Measurements from ENCODE around the gene EFHD1.
"Not testable (repeated sequence)": the region's sequence is repeated elsewhere in the genome, so short reads cannot be mapped to it uniquely, and the experiment has no call there.

Gene EFHD1

DNA sequence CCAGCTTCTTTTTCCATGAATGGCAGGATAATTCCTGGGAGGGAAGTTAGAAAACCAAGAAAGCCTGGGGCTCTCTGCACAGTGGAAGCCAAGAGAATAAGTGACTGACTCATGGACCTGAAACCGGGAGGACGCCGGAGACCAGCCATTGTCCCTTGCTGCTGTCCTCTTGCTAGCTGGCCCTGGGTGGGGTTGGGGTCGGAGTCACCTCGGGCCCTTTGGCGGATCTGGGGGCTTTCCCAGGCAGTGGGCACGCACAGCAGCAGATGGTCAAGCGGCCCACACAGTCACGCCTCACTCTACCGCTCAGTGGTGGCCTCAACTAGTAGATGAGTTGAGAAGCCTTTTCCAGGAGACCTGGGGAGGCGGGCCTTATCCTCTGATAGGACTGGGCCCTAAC is 15.6 kb downstream of the EFHD1 start:
- no peak for DNase-seq (ENCODE audit: low read depth in 2 of 2)

DNA sequence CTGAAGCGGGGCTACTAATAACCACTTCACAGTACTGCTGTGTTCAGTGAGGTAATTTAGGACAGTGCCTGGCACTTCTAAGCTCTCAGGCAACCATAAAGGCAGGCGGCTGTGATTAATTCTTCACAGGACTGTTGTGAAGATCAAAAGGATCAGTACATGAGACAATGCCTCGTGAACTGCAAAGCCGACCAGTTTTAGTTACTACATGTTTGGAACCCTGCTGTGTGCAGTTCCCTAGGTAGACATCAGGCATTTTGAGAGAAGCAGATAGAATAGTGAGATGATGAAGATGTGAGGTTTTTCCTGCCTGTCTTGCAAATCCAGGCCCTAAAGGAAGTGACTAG is 19.1 kb downstream of the EFHD1 start:
- DNase-seq (ENCODE audit: low read depth in 2 of 2): no peak

DNA sequence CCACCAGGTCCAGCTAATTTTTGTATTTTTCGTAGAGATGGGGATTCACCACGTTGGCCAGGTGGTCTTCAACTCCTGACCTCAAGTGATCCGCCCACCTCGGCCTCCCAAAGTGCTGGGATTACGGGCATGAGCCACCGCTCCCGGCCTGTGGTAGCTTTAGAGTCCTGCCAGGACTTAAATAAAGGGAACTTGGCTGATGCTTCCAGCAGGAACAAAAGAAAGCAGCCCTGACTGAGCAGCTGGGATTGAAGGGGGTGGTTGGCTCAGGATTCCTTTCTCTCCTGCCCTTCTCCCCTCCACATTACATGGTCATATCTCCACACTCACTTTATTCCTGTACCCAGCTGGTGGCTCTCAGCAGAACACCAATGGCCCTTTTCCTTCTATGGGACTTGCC is 20.0 kb downstream of the EFHD1 start:
- DNase-seq (ENCODE audit: low read depth in 2 of 2): no peak

DNA sequence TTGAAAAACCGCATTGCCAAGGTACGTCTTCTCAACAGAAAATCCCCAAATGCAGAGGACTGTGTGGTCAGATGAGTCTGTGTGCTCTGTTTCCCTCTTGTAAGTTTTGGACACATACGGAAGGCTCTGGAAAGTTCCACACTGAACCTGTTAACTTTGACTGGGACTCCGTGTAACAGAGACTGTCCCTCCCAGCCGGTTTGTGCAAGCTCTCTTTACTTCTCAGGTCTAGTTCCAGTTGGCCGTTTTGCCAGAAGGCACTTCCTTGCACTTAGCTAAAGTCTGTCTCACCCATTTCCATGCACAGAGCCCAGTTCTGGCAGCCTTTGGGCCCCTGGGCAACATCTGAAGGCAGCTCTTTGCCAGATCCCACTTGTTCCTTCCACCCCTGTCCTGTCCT is 22.0 kb downstream of the EFHD1 start:
- no peak for DNase-seq (ENCODE audit: low read depth in 2 of 2)

DNA sequence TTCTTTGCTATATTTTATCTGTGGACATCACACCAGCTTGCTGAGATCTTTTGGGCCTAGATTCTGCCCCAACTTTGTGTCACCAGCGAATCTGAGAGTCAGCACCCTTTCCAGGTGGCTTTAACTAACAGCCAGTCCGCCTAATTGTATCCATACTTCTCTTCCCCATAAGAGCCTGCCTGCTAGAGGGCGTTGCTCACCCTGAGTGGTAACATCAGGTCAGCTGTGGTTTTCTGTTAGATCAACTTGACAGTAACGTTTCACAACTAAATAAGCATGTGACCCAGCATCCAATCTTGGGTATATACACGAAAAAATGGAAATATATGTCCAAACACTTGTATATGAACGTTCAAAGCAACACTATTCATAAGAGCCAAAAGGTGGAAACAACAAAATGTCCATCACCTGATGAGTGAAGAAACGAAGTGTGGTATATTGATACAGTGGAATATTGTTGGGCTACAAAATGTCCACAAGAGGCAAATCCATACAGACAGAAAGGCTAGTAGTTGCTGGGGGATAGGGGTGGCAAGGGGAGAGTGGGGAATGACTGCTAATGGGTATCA is 24.9 kb downstream of the EFHD1 start:
- DNase-seq (ENCODE audit: low read depth in 2 of 2): no peak

DNA sequence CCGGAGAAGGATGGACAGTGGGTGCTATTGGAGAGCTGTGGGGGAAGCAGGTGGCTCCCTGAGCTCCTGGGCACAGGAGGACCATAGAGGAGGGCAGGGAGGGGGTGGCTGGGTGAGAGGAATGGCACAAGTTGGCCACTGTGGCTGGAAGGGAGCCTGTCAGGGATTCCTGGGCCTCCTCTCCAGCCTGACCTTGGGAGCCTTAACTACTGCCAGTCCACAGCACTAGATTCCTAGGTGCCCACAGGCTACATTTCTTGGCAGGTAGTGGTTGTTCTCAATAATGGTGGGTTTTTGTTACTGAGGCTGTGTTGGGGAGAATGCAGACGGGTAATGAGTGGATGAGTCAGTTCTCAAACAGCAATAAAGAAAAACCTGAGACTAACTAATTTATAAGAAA is 26.0 kb downstream of the EFHD1 start:
- no peak for DNase-seq (ENCODE audit: low read depth in 2 of 2)

DNA sequence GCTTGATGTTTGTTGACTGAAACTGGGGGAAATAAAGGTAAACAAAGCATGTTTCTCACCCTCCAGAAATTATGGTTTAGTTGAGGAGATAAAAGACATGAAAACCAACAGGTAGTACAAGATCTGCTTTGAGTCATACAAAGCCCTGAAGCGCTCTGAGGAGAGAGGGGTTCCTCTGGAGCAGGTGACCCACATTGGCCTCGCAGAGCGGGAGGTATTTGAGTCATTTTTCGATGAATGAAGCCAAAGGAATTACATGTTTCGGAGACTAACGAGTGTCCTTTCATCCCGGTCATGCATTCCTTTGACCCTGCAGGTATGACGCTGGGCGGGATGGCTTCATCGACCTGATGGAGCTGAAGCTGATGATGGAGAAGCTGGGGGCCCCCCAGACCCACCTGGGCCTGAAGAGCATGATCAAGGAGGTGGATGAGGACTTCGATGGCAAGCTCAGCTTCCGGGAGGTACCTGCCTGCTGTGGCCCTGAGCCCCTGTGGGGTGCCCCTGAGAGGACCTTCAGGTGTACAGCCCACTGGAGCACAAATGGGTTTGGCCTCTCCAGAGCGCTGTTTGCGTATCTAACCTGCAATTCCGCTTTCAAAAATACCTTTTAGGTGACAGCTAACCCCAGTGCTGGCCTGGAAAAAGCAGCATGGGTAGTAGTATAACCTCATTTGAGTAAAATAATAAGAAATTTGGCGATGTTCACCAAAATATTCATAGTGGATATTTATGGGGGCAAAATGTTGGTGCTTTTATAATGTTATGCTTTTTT is 29.3 kb downstream of the EFHD1 start:
- no peak for DNase-seq (ENCODE audit: low read depth in 2 of 2)

DNA sequence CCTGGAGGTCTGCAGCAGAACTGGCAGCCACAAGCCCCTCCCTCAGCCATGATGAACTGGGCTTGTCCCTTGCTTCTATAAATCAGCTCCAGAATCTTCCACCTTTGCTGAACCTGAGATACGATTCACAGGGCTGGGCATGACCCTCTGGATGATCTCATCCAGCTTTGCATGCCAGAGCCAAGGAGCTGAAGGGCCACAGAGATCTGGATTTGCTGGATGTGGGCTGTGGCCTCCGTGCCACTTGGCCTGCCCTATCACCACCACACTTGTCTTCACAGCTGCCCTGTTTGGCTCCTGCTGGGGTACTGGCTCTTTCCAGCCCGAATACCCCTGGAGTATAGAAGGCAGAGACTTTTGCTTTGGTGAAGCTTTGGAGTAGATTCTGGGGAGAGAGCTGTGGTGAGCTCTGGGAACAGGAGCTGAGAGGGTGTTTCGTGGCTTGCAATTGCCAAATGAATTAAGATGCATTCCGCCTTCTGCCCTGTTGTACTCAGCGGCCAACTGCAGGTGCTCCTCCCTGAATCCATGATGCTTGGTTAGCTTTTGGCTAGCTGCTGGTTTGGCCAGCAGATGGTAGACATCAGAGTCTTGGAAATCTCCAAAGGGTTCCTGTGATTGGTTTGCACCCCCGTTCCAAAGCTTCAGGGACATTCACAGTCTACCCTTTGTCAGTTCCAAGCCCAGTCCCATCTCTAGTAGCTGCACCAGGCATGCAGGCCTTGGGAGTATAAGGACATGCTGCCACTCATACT is 32.8 kb downstream of the EFHD1 start:
- DNase-seq (ENCODE audit: low read depth in 2 of 2): no peak

DNA sequence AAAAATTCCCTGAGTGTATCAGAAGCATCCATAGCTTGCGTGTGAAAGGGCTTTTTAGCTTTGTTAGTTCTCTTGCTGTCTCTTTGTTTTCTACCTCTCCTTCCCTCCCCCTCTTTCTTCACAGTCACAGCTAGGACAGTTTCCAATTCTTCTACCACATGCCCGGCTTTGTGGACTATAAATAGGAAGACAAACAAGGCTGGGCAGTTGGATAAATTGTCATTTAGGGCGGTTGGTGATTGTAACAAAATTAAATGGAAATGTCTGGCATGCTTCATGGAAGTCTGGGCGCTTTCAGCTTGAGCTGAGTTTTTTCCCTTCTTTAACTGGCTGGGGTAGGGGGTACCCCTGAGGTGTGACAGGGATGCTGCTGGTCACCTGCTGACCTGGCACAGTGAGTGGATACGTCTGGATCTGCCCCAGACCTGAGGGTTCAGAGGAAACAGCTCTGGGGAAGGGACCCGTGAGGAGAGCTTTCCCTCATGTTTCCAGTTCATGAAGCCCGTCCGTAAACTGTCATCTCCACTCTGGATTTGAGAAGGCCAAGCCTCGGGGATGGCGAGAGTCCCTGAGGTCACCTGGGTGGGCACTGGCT is 34.7 kb downstream of the EFHD1 start:
- DNase-seq (ENCODE audit: low read depth in 2 of 2): no peak

DNA sequence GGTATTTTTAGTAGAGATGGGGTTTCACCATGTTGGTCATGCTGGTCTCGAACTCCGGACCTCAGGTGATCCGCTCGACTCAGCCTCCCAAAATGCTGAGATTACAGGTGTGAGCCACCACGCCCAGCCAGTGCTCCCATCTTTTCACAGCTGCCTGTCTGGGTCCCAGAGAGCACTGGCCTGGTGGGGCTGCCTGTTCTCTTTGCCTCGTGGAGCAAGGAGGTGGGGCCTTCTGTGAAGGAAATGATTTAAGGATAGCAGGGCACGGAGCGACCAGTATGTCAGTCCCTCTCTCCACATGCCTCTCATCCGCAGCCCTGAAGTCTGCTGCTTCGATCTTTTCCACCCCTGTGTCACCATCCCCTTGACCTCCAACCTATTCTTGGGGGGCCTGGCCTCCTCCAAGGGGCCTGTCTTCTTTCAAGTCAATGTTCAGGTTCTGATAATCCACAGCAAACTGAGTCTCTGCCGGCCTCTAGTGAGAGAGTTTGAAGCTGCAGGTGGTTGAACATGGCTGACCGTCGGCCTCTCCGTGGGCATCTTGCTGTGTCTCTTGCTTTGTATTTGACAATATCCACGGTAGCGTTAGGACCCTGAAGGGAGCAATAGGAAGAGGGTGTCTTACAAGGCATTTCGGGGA is 35.5 kb downstream of the EFHD1 start:
- no peak for DNase-seq (ENCODE audit: low read depth in 2 of 2)

DNA sequence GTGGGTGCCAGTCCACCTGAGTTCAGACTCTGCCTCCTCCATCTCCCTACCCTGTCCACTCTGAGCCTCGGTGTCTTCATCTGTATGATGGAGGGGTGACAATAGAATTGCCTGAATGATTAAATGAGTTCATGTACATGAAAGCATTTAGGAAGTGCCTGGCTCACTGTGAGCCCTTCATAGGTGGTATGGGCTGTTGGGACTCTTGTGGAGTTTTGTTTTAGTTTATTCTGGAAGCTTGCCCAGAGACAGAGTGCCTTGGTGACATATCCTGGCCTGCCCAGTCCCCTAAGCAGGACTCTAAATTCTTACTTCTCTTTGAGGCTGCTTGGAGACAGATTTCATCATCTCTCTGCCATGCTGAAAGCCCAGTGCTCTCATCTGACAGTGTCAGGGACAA is 39.2 kb downstream of the EFHD1 start:
- no peak for DNase-seq (ENCODE audit: low read depth in 2 of 2)

DNA sequence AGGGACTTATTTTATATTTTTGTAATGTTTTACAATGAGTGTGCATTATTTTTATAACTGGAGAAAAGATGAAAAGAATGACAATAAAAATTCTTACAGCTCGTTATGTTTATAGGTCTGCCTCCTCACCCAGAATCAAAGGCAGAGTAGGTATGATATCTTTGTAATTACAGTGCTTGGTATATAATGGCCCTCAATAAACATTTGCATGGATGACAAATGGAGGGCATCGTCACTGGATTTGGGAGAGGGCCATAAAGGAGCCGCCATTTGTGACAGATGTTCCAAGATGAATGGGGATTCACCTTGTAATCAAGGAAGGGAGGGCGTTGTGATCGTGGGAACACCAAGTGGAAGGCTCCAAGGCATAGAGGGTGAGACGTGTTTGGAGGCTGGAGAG is 41.1 kb downstream of the EFHD1 start:
- no peak for DNase-seq (ENCODE audit: low read depth in 2 of 2)

DNA sequence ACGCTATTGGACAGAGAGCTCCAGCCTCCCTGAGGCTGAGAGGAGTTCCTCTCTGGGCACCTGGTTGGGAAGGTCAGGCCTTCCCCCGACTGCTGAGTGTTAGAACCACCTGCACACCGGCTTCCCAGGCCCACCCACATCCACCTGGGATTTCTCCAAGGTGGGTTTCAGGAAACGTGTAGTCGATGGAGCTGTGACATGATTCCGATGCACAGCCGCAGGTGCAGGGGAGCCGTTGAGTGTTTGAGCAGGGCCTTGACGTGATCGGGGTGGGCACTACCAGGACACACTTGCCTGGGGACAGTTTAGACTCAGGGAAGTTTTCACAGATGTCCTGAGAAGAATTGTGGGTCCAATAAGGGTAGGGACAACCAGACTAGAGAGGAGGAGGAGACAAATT is 42.0 kb downstream of the EFHD1 start:
- DNase-seq (ENCODE audit: low read depth in 2 of 2): no peak

DNA sequence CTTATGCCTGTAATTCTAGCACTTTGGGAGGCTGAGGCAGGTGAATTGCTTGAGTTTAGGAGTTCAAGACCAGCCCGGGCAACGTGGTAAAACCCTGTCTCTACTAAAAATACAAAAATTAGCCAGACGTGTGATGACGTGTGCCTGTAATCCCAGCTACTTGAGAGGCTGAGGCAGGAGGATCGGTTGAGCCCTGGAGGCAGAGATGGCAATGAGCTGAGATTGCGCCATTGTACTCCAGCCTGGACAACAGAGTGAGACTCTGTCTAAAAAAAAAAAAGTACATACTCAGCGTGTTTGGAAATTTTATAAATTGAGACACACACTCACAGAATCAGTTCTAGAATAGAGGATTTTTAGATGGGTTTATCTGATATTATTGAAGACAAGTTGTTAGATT is 46.6 kb downstream of the EFHD1 start:
- DNase-seq (ENCODE audit: low read depth in 2 of 2): no peak

DNA sequence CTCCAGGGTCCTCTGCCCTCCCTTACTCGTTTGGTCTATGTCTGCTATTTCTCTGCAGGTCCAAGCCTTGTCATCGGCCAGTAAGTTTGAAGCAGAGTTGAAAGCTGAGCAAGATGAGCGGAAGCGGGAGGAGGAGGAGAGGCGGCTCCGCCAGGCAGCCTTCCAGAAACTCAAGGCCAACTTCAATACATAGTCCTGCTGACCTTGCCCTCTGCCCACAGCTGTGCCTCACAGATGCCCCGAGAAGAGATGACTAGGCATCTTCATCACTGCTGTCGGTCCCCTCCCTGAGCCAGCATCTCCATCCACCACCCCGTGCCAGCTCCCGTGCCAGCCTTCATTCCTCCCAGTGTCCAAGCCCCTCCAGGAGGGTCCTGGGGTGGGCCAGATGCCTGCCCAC is 48.1 kb downstream of the EFHD1 start:
- no peak for DNase-seq (ENCODE audit: low read depth in 2 of 2)

DNA sequence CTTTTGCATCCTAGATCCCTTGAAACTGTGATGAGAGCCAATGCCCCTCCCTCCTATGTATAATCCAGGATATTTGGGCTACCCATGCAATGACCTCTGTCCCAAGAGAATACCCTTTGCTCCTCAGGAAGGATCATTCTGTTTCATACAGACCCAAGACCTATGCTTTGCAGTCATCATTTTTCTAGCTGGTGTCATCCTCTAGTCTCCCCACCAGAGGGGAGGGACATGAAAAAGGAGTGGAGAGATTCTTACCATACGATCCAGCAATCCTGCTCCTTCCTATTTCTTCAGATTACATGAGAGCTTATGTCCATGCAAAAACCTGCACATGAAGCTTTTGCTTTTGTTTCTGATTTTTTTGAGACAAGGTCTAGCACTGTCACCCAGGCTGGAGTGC is 50.0 kb downstream of the EFHD1 start:
- DNase-seq (ENCODE audit: low read depth in 2 of 2): no peak

DNA sequence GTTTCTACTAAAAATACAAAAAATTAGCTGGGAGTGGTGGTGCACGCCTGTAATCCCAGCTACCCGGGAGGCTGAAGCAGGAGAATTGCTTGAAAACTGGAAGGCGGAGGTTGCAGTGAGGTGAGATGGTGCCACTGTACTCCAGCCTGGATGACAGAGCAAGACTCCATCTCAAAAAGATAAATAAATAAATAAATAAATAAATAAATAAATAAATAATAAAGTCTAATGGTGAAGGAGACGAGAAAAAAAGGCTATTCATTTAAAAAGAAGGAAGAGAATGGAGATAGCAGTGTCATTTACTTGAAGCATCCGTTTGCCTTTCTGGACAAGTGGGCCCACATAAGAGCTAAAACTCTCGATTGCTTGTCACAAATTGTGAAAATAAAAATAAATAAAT is 52.0 kb downstream of the EFHD1 start:
- DNase-seq (ENCODE audit: low read depth in 2 of 2): not testable (repeated sequence)

DNA sequence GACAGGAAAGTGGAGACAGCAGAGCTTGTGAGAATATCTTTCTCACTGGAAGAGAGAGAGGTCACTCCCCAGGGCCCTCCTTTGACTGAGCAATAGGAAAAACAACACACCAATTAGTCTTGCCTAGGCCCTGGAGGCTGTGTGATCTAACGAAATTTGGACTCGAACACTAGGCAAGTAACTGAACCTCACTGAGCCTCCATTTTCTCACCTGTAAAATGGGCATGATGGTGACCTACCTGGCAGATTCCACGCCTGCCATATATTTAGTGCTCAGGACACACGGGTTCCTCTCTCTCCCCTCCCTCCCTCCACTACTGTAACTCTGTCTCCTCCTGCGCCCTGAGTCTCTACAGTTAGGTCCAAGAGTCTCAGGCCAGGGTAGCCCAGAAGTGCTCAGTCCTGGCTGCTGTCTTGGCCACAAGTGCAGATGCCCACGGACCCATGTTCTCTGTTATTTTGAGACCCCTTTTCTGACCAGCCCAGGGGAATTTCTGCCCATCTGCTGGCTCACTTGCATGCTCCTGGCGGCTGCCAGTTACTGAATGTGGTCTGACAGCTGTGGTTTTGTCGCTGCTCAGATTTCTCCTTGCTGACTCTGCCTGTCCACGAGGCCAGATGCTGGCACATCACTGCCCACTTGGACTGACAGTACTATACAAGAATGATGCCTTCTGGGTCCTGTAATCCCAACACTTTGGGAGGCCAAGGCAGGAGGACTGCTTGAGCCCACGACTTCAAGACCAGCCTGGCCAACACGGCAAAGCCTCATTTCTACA is 54.2 kb downstream of the EFHD1 start:
- DNase-seq (ENCODE audit: low read depth in 2 of 2): no peak

DNA sequence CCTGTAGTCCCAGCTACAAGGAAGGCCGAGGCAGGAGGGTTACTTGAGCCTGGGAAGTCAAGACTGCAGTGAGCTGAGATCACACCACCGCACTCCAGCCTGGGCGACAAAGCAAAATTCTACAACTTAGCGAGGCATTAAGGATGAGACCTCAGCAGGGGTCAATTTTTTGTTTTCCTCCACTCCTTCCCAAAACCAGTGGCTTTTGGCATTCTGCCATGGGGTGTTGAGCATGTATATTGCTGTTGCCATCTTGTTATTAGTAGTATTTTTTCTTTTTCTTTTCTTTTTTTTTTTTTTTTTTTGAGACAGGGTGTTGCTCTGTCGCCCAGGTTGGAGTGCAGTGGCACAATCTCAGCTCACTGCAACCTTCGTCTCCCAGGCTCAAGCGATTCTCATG is 54.8 kb downstream of the EFHD1 start:
- no peak for DNase-seq (ENCODE audit: low read depth in 2 of 2)

DNA sequence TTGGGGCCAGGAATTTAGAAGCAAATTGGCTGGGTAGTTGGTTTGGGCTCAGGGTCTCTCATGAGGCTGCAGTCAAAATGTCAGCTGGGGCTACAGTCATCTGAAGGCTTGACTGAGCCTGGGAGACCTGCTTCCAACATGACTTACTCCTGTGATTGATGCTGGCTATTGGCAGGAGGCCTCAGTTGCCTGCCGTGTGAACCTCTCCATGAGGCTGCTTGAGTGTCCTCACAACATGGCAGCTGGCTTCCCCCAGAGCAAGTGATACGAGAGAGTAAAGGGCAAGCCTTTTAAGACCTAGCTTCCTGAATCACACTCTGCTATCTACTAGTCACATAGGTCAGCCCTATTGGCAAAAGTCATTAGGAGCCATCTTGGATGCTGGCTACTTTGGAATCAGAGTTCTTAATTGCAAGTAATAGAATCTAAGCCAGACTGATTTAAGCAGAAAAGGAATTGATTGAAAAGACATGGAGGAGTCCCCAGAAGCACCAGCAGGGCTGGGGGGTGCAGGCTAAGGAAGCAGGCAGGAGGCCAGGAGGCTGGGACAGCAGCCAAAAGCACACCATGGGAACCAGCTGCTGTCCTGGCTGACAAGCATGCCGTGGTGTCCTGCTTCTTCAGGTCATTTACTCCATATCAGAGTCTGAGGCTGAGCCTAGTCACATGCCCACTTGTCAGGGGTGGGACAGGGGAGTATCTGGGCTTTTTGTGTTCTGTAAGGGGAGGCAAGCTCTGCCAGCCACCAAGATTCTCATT is 55.9 kb downstream of the EFHD1 start:
- DNase-seq (ENCODE audit: low read depth in 2 of 2): no peak

DNA sequence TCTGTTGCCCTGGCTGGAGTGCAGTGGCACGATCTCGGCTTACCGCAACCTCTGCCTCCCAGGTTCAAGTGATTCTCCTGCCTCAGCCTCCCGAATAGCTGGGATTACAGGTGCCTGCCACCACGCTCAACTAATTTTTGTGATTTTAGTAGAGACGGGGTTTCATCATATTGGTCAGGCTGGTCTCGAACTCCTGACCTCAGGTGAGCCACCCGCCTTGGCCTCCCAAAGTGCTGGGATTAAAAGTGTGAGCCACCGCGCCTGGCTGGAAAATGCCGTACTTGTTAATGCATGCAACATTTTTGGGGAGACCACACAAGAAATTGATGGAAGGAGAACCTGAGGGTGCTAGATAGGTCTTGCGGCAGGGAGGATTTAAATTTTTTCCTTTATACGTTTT is 57.7 kb downstream of the EFHD1 start:
- DNase-seq (ENCODE audit: low read depth in 2 of 2): not testable (repeated sequence)
